GM10248 (cell line): ENCODE data around the gene KIF5A.

Experiments
- CTCF ChIA-PET: fragments of 300-600 bp; sonication (Branson Sonifier 250); formaldehyde crosslinking; extraction: SDS; loops from one replicate; lab custom pipeline; 2021; ENCODE audit warnings: antibody characterized with exemption; lab: Yijun Ruan, JAX
- POLR2A ChIA-PET: fragments of 350-650 bp; sonication (Branson Sonifier 250); formaldehyde crosslinking; extraction: SDS; loops from one replicate; lab custom pipeline; 2020; ENCODE audit warnings: antibody characterized with exemption; lab: Yijun Ruan, JAX
- DNase-seq: peaks from one replicate; pipeline ENCODE4 v3.0.0; 2012; ENCODE audit errors: extremely low spot score
- TF ChIP-seq, protein P1 (sequence below): IDR thresholded peaks from 2 replicates; pipeline ENCODE4 v1.5.1; 2012; ENCODE audit warnings: mild to moderate bottlenecking, low read depth; ENCODE audit errors: extremely low read depth, missing control alignments, control extremely low read depth

Gene KIF5A

GRCh38 chr12:57603815-57604453 lies 54.1 kb downstream of the KIF5A start:
- TF ChIP-seq, protein P1, sequence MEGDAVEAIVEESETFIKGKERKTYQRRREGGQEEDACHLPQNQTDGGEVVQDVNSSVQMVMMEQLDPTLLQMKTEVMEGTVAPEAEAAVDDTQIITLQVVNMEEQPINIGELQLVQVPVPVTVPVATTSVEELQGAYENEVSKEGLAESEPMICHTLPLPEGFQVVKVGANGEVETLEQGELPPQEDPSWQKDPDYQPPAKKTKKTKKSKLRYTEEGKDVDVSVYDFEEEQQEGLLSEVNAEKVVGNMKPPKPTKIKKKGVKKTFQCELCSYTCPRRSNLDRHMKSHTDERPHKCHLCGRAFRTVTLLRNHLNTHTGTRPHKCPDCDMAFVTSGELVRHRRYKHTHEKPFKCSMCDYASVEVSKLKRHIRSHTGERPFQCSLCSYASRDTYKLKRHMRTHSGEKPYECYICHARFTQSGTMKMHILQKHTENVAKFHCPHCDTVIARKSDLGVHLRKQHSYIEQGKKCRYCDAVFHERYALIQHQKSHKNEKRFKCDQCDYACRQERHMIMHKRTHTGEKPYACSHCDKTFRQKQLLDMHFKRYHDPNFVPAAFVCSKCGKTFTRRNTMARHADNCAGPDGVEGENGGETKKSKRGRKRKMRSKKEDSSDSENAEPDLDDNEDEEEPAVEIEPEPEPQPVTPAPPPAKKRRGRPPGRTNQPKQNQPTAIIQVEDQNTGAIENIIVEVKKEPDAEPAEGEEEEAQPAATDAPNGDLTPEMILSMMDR = no peak
- CTCF ChIA-PET = interaction anchor here (1.2 to 6.0 kb wide), 4 partner anchors 10 to 21 kb away, joined by 3 to 45 read pairs (median 4); no protein-coding TSS in a partner anchor
- no peak for DNase-seq
- POLR2A ChIA-PET = interaction anchor here (0.5 to 0.6 kb wide), 2 partner anchors 11 to 12 kb away, joined by 3 to 11 read pairs; no protein-coding TSS in a partner anchor

DNA sequence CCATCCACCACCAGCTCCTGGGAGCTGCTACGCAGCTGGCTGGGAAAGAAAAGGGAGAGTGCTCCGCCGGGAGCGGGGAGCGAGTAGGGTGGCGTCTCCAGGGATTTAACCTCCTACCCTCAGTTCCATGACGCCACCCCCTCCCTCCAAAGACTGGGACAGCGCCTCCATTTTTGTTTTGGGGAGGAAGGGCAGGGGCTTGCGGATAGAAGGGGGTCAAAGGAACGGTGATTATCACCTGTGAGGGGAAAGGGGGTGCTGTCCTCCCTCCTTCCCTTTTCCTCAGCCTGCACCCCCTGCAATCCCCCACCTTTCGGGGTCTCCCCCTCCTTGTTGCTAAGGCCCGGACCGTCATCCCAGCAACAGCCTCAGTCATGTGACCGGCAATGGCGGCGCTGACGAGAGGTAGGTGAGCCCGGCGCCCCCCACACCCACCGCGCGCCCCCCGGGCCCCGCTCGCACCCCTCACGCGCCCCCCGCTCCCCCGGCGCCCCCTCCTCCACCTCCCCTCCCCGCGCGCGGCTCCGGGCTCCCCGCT lies 54.7 kb downstream of the KIF5A start, which contains the start of gene DTX3:
TSS of gene DTX3 (plus strand) at position 371 of the 538 bp plus-strand sequence. CDS start 1,694 bp downstream, outside the sequence.
- CTCF ChIA-PET = interaction anchor here (1.2 to 6.0 kb wide), 2 partner anchors 18 to 21 kb away, joined by 3 to 45 read pairs; no protein-coding TSS in a partner anchor
- DNase-seq = peak; percentile 77
- POLR2A ChIA-PET = no interaction called here
- TF ChIP-seq, protein P1 = no peak

- TF ChIP-seq, protein P1 = no peak
- ChIA-PET CTCF (interaction anchor here (1.0 to 6.0 kb wide), 5 partner anchors 9 to 28 kb away, joined by 3 to 45 read pairs (median 6); partner anchors contain the start of gene B4GALNT1), POLR2A (no interaction called here)
- peak; percentile 28 for DNase-seq
Measured at GRCh38 chr12:57604992-57605810, 55.4 kb downstream of the KIF5A start.

DNA sequence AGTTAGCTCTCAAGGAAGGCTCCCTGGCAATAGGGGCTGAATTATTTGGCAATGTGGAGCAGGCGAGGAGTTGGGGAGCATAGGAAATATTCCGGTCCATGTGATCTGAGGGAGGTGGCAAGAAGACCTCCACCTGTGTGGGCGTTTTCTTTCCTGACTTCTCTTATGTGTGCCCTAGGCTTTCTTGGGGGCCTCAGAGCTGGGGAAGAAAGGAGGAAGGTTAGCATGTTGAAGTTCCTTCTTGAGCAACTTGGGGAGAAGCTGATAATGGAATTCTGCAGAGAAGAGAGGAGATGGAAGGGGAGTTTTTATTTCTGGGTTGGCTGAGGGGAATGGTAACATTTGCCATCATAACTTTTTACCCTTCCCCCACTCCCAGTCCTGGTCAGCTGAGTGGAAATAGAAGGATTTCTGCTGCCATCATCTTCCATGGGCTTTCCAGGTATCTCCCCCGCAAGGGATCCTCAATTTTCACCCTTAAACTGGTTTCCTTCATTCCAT lies 56.0 kb downstream of the KIF5A start:
- no peak for DNase-seq
- POLR2A ChIA-PET = interaction anchor here (0.6 kb wide), 1 partner anchor 25 kb away, joined by 3 read pairs; no protein-coding TSS in a partner anchor
- CTCF ChIA-PET = interaction anchor here (1.0 to 6.0 kb wide), 5 partner anchors 8 to 27 kb away, joined by 3 to 45 read pairs (median 6); partner anchors contain the start of gene B4GALNT1

GRCh38 chr12:57606399-57606798 lies 56.6 kb downstream of the KIF5A start:
- CTCF ChIA-PET = interaction anchor here (1.0 to 6.0 kb wide), 6 partner anchors 8 to 26 kb away, joined by 3 to 45 read pairs (median 6); partner anchors contain the start of gene B4GALNT1
- TF ChIP-seq, protein P1 = no peak
- POLR2A ChIA-PET = interaction anchor here (0.6 kb wide), 1 partner anchor 26 kb away, joined by 3 read pairs; no protein-coding TSS in a partner anchor

More for the DNA sequence above, 56.0 kb downstream of the KIF5A start:
- TF ChIP-seq, protein P1 = no peak

GRCh38 chr12:57606821-57607220 lies 57.0 kb downstream of the KIF5A start:
- ChIA-PET POLR2A (no interaction called here), CTCF (interaction anchor here (0.8 to 6.0 kb wide), 5 partner anchors 13 to 26 kb away, joined by 3 to 45 read pairs (median 7); partner anchors contain the start of gene B4GALNT1)
- no peak for DNase-seq
- TF ChIP-seq, protein P1 = no peak

More at GRCh38 chr12:57606399-57606798, 56.6 kb downstream of the KIF5A start:
- DNase-seq = no peak
